ENCODE results near the gene NSMCE4A.
"Not testable (repeated sequence)": the region's sequence is repeated elsewhere in the genome, so short reads cannot be mapped to it uniquely, and the experiment has no call there.

The NSMCE4A gene

DNA sequence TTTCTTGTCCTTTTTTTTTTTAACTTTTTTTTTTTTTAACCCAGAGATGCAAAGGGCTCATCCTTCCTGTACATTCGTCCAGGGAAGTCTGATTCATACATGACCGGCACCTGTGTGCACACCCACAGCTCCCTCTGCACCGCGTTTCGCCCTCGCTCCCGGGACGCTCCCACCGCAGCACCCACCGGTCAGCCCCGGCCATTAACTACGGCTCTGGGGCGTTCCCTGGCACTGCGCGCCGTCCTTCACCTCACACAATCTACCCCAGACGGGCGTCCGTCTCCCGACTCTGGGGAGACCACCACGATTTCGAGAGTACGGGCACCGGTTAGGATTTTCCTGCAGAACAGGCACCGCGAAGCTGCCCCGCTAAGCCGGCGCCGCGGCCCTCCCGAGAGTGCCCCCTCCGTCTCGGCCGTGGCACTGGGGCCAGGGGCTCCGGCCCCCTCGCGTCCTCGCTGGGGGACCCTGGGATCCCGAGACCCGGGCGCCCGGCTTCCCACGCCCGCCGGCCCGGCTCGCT lies 47.6 kb downstream of the NSMCE4A start:
- Histone ChIP-seq H3K36me3 (replicated peaks) (no peaks in the 10 kb centered on the region), H3K4me3 (ENCODE audit: low read depth, low read length) (peak overlapping the region; percentile 86), H3K27ac (peak overlapping the region; percentile 93), H3K27me3 (replicated peaks) (no peaks in the 10 kb centered on the region)
- TF ChIP-seq, protein P1, sequence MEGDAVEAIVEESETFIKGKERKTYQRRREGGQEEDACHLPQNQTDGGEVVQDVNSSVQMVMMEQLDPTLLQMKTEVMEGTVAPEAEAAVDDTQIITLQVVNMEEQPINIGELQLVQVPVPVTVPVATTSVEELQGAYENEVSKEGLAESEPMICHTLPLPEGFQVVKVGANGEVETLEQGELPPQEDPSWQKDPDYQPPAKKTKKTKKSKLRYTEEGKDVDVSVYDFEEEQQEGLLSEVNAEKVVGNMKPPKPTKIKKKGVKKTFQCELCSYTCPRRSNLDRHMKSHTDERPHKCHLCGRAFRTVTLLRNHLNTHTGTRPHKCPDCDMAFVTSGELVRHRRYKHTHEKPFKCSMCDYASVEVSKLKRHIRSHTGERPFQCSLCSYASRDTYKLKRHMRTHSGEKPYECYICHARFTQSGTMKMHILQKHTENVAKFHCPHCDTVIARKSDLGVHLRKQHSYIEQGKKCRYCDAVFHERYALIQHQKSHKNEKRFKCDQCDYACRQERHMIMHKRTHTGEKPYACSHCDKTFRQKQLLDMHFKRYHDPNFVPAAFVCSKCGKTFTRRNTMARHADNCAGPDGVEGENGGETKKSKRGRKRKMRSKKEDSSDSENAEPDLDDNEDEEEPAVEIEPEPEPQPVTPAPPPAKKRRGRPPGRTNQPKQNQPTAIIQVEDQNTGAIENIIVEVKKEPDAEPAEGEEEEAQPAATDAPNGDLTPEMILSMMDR (IDR thresholded peaks at IDR 0.05; ENCODE audit: low read depth, low read length, missing control alignments): no peak
- peak; percentile 12 for DNase-seq
- in situ Hi-C loops (cut with HindIII; ENCODE audit: low pct_ligation_motif_present, low sequenced_read_pairs): no loop called here

- in situ Hi-C loops (cut with HindIII; ENCODE audit: low pct_ligation_motif_present, low sequenced_read_pairs): no loop called here
- Histone ChIP-seq H3K27ac (peak overlapping the region; percentile 93), H3K27me3 (replicated peaks) (no peaks in the 10 kb centered on the region), H3K4me3 (ENCODE audit: low read depth, low read length) (peak overlapping the region; percentile 86), H3K36me3 (replicated peaks) (no peaks in the 10 kb centered on the region)
- DNase-seq: peak; percentile 16
- TF ChIP-seq, protein P1 (IDR thresholded peaks at IDR 0.05; ENCODE audit: low read depth, low read length, missing control alignments): no peak
These were observed 48.2 kb downstream of the NSMCE4A start for GRCh38 chr10:121926671-121927317.

DNA sequence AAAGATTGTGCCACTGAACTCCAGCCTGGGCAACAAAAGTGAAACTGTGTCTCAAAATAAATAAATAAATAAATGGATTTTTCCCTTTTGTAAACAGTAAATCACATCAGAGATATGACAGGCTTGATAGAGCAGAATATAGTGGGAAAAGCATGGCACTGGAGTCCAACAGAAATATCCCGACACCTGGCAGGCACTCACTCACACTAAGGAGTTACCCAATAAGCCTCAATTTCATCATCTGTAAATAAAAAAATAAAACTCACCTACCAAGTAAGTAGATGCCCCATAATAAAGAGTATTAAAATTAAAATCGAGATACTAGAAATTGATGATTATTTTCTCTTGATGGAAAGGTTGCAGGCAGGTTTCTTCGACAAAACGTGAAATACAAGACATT lies 48.9 kb downstream of the NSMCE4A start:
- Histone ChIP-seq H3K4me3 (ENCODE audit: low read depth, low read length) (no peak overlapping the region), H3K27ac (no peak overlapping the region), H3K27me3 (replicated peaks) (no peaks in the 10 kb centered on the region), H3K36me3 (replicated peaks) (no peaks in the 10 kb centered on the region)
- TF ChIP-seq, protein P1 (IDR thresholded peaks at IDR 0.05; ENCODE audit: low read depth, low read length, missing control alignments): no peak
- in situ Hi-C loops (cut with HindIII; ENCODE audit: low pct_ligation_motif_present, low sequenced_read_pairs): no loop called here
- DNase-seq: no peak

GRCh38 chr10:121921238-121921931 lies 53.6 kb downstream of the NSMCE4A start:
- Histone ChIP-seq H3K27ac (no peak overlapping the region), H3K4me3 (ENCODE audit: low read depth, low read length) (no peak overlapping the region), H3K27me3 (replicated peaks) (no peaks in the 10 kb centered on the region), H3K36me3 (replicated peaks) (peaks cover 6% of the 10 kb centered on the region)
- TF ChIP-seq, protein P1 (IDR thresholded peaks at IDR 0.05; ENCODE audit: low read depth, low read length, missing control alignments): no peak
- DNase-seq: no peak
- in situ Hi-C loops (cut with HindIII; ENCODE audit: low pct_ligation_motif_present, low sequenced_read_pairs): no loop called here

GRCh38 chr10:121919666-121920065 lies 55.4 kb downstream of the NSMCE4A start:
- Histone ChIP-seq H3K36me3 (replicated peaks) (peaks cover 6% of the 10 kb centered on the region), H3K27ac (no peak overlapping the region), H3K4me3 (ENCODE audit: low read depth, low read length) (no peak overlapping the region), H3K27me3 (replicated peaks) (no peaks in the 10 kb centered on the region)
- in situ Hi-C loops (cut with HindIII; ENCODE audit: low pct_ligation_motif_present, low sequenced_read_pairs): no loop called here
- no peak for DNase-seq
- TF ChIP-seq, protein P1 (IDR thresholded peaks at IDR 0.05; ENCODE audit: low read depth, low read length, missing control alignments): no peak

GRCh38 chr10:121918800-121919199 lies 56.2 kb downstream of the NSMCE4A start:
- H3K36me3 ChIP-seq (replicated peaks); in situ Hi-C loops (cut with HindIII; ENCODE audit: low pct_ligation_motif_present, low sequenced_read_pairs); DNase-seq: not testable (repeated sequence)

More at GRCh38 chr10:121918800-121919199, 56.2 kb downstream of the NSMCE4A start:
- not testable (repeated sequence) for H3K27me3 ChIP-seq (replicated peaks); H3K4me3 ChIP-seq (ENCODE audit: low read depth, low read length); H3K27ac ChIP-seq

Data from brain microvascular endothelial cell (primary cell).